TTC549 (cell line): Measurements from ENCODE around the gene SLC2A1.
A peak's percentile ranks its signal among the peaks of the same experiment; 100 is the strongest.
"Not testable (repeated sequence)": the region's sequence is repeated elsewhere in the genome, so short reads cannot be mapped to it uniquely, and the experiment has no call there.

Experiments
- FAIRE-seq: peaks from 2 replicates; lab custom pipeline; 2012; peaks lifted over from hg19 to GRCh38; lab: Jason Lieb, UNC

The SLC2A1 gene

DNA sequence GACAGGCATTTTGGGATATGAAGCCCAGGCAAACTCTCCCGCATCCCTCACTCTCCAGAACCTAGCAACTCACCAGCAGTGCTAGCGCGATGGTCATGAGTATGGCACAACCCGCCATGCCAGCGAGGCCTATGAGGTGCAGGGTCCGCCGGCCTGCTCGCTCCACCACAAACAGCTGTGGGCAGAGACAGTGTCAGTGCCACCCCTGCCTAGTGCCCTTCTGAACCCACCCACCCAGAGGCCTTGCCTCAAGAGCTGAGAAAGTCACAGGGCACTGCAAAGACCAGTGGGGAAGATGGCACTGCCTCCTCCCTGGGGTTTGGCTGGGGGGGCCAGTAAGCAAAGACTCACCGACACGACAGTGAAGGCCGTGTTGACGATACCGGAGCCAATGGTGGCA is 29.8 kb downstream of the SLC2A1 start:
- FAIRE-seq, result no peak

DNA sequence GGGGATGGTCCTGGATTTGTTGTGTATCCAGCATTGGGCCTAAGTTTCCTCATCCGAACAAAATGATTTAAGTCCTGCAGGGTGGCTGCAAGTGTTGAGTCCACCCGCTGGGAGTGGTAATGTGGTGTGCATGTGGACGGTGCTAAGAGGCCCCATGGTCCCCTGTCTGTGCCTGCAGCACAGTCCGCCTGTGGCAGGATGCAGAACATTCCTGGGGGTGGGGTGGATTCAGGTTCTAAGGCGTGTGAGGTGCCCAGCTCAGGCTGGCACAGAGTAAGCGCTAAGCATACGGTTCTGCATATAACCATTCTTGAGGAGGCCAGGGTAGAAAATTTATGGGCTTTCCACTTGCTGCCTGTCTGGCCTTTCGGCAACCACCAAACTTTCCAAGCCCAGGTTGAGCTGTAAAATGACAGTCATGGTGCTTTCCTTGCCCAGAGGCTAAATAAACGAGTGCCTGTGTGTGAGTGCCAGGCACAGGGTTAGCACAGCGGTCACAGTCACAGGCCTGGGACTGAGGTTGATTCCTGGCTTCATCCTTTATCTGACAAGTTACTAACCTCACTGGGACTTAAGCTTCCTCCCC is 30.7 kb downstream of the SLC2A1 start:
- FAIRE-seq, result no peak

DNA sequence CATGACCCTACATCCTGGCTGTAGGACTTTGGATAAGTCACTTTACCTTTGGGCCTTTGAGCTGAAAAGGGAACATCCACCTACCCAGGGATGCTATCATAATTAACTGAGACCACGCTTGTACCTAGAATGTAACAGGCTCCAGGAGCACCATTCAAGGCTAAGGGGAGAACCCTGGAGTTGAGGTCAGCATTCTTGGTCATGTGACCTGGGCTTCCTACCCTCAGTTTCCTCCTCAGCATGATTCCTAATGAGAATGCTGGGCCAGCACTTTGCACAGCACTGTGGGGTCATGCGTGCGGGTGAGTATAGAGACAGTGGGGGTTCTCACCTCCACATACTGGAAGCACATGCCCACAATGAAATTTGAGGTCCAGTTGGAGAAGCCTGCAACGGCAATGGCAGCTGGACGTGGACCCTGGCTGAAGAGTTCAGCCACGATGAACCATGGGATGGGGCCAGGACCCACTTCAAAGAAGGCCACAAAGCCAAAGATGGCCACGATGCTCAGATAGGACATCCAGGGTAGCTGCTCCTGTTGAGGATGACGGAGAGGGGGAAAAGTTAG is 31.3 kb downstream of the SLC2A1 start:
- FAIRE-seq, result no peak

DNA sequence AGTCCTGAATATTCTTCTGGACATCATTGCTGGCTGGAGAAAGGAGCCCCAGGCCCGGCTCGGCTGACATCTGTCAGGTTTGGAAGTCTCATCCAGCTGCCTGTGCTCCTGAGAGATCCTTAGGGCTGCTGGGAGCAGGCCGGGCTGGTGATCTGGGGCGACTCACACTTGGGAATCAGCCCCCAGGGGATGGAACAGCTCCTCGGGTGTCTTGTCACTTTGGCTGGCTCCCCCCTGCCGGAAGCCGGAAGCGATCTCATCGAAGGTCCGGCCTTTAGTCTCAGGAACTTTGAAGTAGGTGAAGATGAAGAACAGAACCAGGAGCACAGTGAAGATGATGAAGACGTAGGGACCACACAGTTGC is 31.8 kb downstream of the SLC2A1 start:
- FAIRE-seq, result no peak

DNA sequence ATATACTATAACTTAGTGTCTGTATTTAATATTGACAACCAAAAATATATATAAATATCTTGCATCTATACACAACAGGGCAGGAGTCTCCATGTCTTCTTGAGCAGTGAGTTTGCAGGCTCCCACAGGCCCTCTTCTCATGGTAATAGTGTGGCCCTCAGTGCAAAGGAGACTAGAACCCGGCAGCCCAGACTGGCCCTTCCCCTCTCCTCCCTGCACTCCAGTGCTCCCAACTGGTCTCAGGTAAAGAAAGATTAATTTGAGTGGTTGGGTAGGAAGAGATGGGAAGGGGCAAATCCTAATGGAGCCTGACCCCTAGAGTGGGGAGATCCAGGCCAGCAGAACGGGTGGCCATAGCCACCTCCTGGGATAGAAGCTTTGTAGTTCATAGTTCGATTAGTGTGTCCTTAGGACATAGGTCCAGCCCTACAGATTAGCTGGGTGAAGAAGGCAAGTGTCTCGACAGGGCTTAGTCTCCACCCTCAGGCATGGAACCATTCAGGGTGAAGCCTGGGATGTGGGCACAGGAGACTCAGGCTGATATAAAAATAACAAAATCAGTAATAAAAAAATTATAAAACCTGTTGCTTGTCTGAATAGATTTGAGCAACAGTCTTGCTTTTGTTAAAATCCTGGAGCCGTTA is 32.3 kb downstream of the SLC2A1 start:
- FAIRE-seq, result no peak

DNA sequence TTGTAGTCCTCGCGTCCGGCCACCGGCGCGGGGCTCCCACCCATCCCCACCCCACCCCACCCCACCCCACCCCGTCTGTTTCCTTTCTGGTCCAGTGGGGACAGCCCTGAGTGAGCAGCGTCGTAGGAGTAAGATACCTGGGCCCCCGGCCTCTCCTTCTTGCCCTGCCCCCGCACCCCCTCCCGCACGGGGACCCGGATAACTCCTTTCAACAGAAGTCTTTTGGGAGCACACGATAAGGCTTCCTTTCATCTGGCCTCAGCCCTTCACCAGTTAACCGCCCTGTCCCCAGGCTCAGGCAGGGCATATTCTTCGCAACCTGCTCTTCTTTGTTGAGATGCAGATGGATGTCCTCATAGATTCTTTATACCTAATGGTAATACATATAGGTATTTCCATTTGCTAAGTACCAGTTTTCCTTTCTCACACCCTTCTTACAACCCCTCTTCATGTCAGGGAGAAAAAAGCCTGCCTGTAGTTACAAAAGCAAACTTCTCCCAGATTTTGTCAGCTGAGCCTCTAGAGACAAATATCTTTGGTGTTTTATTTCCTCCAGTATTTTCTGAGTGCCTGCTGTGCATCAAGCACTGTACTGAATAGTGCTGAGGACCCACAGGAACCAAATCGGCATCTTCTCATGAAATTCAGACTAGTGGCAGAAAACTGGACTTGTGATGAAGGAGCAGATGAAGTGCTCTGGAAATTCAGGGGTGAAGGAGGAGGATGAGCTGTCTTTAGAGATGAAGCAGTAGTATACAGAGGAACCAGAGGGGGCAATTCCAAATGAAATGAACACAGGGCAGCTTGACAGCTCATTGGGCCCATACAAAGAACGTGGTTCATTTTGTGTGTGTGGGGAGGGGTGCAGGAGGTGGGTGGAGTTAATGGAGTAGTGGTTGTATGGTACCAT is 33.6 kb downstream of the SLC2A1 start:
- FAIRE-seq, result no peak

DNA sequence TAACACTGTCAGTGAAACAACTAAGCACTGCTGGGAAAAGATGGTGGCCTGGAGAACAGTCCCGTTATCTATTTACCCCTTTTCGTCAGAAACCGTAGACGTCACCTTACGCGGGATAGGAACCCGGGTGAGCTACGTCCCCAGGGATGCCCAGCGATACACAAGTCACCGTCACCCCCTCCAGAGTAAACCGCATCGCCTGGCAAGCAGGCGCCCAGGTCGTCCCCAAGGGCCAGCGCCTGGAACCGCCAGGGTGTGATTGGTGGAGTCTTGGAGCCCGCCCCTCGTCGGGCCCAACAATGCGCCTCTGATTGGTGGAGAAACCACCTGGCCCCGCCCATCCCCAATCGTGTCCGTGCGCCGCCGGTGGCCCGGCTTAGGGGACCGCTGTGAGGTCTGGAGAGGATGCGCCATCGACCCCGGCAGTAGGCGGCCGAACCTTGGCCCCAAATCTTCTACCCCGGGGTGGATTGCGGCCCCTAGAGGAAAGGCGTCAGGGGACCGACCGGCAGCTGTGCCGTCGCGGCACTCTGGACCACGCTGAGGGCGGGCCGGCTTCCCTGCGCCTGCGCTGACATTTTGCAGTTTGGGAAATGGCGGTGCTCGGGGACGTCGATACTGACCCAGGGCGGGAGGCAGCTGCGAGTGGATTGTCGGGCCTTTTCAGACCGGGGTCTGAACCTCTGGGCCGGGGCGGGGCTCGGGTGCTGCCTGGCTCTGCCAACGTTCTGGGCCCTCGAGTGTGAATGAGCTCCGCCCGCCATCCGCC is 34.4 kb downstream of the SLC2A1 start:
- FAIRE-seq, result peak; percentile 83

DNA sequence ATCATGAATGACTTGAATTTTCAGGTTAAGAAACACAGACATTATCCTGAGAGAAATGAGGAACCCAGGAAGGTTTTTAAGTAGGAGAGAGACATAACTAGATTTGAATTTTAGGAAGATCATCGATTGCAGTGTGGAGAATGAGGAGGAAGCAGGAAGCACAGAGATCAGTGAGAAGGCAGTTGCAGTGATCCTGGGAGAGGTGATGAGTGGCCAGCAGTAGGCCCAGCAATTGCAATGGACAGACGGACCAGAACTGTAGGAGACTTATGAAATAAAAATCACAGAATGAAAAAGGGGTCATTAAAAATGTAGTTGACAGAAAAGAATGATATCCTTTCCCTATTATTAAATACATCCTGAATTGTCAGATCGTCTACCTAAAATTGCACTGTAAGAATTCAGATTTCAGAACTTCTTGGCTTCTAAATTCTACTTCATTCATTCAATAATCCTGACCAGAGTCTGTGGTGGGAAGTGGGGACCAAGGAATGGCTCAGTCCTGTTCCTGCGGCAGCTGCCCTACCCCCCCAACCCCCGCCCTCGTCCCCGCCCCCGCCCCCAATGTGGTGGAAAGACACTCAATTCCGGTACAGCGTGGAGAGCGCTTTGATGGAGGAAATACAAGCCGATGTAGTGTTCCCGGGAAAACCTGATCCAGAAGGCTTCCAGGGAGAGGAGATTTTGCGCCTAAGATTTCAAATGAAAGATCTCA is 35.1 kb downstream of the SLC2A1 start:
- FAIRE-seq, result no peak

DNA sequence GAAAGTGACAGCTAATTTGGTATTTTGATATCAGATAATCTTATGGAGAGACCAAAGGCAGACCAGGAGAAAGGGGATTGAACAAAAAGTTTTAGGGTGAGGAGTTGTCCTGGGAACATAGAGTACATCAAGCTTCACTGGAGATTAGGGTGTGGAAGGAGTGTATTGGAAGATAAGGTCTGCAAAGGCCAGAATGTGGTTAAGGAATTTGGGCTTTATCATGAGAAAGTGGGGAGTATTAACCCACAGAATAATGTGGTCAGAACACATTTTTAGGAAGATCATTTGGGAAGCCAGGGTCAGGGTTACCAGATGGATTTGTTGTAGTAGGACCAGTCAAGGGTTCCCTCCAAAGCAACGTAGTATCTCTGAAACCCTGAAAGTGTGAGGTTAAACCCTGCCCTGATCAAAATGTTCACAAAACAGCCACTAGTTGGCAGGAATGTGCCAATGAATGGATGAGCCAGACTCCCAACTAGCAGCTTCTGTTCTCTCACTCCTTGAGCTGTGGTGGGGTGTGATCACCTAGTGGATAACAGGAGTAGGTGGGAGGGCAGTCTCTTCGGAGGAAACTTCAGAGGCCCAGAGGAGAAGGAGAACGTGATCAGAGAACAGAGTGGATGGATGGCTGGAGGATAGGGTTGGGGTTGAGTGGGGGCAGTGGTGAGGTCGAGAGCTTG is 35.8 kb downstream of the SLC2A1 start:
- no peak for FAIRE-seq

DNA sequence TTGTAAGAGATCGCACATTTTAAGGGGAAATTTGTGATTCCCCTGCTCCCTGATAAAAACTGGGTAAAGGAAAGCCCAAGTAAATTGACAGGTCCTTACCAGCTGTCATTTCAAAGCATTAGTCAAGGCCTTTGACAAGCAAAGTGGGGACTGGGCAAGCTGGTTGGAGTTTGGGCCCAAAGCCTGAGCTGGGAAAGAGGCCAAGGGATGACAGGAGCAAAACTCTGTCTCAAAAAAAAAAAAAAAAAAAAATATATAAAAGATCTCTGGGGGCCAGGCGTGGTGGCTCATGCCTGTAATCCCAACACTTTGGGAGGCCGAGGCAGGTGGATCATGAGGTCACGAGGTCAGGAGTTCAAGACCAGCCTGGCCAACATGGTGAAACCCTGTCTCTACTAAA is 36.9 kb downstream of the SLC2A1 start:
- FAIRE-seq, result no peak

DNA sequence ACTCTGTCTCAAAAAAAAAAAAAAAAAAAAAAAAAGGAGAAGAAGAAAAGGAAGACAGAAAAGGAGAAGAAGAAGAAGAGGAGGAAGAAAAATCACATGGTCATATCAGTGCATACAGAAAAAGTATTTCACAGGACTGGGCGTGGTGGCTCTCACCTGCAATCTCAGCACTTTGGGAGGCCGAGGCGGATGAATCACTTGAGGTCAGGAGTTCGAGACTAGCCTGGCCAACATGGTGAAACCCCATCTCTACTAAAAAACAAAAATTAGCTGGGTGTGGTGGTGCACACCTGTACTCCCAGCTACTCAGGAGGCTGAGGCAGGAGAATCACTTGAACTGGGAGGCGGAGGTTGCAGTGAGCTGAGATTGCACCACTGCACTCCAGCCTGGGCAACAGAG is 39.0 kb downstream of the SLC2A1 start:
- FAIRE-seq, result not testable (repeated sequence)

DNA sequence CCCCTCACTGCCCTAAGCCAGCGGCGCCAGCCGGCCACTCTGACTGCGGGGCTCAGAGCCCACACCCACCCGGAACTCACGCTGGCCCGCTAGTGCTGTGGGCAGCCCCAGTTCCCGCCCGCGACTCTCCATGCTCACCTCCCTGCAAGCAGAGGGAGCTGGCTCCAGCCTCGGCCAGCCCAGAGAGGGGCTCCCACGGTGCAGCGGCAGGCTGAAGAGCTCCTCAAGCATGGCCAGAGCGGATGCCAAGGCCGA is 41.5 kb downstream of the SLC2A1 start:
- no peak for FAIRE-seq

DNA sequence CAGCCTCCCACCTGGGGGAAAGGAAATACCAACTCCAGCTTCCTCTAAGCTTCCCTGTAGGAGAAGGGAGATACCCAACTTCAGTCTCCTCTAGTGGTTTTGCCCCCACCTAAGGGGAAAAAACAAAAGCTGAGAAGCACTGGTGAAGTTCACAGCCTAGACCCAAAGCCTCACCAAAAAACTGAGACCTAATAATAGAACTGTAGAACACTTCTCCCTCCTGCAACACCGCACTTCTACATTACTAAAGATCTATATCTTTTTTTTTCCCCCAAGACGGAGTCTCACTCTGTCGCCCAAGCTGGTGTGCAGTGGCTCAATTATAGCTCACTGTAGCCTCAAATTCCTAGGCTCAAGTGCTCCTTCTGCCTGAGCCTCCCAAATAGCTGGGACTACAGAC is 43.2 kb downstream of the SLC2A1 start:
- FAIRE-seq, result no peak

DNA sequence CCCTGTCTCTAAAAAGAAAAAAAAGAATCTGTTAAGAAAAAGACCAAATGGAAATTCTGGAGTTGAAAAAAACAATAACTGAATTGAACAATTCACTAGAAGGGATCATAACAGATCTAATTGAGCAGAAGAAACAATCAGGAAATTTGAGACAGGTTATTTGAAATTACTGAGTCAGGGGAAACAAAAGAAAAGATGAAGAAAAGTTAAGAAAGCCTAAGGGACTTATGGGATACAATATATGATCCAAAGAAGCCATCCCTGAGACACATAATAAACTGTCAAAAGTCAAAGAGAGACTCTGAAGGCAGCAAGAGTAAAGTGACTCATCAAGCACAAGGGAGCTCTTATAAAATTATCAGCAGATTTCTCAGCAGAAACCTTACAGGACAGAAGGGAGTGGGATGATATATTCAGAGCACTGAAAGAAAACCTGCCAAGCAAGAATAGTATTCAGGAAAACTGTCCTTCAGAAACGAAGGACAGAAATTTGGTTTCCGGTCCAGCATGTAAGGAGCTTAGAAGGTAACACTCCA is 44.5 kb downstream of the SLC2A1 start:
- FAIRE-seq, result no peak

DNA sequence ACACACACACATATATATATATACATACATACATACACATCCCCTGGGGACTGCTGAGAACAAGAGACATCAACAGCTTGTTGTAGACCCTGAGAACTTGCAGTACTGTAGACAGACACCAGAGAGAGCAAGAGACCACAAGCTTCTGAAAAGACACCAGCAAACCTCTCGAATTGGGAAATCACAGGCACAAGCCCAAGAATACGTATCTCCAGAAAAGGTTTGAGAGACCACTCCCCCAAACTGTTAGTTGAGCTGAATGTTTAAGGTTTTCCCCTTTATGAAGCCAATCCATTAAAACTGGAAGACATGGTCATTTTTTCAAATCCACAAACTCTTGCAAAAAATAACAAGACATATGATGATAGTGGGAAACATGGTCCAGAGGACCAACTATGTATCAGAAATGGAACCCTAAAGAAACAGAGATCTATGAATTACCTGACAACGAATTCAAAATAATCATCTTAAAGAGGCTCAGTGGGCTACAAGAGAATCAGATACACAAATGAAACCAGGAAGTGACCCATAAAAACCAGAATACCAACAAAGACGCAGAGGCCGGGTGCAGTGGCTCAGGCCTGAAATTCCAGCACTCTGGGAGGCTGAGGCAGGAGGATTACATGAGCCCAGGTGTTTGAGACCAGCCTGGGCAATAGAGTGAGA is 45.1 kb downstream of the SLC2A1 start:
- FAIRE-seq, result peak; percentile 60

DNA sequence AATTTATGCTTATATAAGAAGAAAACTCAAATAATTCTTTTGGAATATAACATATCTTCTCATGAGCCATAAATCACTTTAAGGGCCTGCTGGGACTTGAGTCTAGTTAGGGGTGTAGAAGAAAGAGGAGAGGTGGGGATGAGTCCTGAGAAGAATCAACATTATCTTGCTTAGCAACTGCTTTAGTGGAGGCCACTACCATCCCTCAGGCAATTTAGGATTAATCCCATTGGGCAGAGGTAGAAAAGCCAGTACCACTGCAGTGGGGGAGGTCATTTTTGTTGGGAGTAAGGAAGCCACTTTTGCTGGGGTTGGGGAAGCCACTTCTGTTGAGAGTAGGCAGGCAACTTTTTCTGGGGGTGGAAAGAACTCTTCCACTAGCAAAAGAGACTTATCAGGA is 47.7 kb downstream of the SLC2A1 start:
- no peak for FAIRE-seq

DNA sequence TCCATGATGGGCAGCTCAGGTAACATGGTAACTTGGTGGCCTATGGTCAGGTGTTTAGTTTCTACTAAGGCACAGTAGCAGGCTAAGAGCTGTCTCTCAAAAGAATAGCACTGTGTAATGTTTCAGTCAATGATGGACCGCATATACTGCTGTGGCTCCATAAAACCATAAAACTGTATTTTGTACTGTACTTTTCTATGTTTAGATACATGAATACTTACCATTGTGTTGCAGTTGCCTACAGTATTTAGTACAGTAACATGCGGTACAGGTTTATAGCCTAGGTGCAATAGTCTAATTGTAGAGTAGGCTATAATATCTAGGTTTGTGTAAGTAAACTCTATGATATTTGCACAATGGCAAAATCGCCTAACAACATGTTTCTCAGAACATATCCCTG is 50.6 kb downstream of the SLC2A1 start:
- FAIRE-seq, result no peak

DNA sequence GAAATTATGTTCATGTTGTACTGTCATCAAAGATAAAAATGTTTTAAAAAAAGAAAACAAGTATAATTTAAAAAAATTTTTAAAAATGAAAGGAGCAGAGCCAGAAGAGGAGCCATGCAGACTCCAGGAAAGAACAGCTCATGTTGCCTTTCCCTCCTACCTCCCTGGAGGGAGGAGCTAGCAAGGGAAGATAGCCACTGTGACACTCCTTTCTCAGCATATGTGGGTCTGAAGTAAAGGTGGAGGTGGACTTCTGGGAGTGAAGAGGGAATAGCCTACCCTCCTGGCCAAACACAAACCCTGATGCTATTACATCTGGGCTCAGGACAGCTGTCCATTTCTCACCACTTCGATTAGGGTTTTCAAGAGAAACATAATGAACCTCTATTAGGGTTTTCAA is 54.2 kb downstream of the SLC2A1 start:
- no peak for FAIRE-seq

DNA sequence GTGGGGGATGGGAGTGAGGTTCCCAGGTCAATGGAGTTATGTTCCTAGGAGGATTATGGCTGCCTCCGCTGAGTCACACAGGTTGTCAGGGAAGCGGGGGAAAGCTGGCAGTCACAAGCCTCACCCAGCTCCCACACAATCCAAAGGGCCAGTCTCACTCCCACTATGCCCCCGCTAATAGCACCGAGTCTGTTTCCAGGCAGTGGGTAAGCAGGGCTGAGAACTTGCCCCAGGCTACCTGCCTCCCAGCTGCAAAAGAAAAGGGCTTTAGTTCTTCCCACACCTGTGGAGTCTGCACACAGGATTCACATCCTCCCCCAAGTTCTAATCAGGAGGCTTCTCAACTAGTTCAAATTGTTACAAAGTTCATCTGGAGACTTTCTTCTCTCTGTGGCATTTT is 58.7 kb downstream of the SLC2A1 start:
- not testable (repeated sequence) for FAIRE-seq

DNA sequence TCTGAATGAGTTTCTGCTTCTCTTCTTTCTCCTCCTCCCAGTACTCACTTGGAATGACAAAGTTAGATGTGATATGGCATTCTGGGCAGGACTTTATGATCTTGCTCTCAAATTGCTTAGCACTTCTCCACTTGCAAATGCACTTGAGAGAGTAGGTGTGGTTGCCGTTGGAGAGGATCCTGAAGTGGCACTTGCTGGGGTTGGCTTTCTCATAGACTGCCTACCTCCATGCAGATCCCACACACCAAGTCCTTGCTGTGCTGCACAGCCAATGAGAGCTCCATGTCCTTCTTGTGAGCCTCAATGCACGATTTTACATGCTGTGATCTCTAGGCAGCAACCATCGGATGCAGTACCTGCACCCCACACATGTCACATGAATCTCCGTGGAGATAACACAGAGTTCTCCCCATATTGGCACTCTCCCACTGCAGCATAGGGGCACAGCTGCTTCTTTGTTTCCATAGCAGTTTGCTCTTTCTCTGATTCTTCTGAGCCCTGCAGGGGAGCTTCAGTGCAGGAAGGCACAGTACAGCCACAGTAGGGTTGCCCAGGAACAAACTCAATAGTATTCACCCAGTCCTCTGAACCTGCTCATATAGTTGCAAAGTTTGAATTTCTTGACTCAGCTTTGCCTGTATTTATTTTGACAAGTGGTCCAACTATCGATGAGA is 67.1 kb downstream of the SLC2A1 start:
- no peak for FAIRE-seq
